Measurements from ENCODE around the gene GNAZ. TPM values are rescaled to one million over a fixed set of nuclear protein-coding genes. Genes with fewer than 3 reads are reported as not detected.
A peak's percentile ranks its signal among the peaks of the same experiment; 100 is the strongest.

GNAZ gene
- total RNA-seq, 1 experiment from 2014 or later: 5.0 TPM

- Histone ChIP-seq H2BK5ac (ENCODE audit: insufficient read length, low read length) (no peak overlapping the region), H4K8ac (replicated peaks; ENCODE audit: insufficient read length, low read depth, low read length) (no peak overlapping the region), H3K9me3 (ENCODE audit: control insufficient read depth, low read depth, low read length) (no peaks in the 10 kb centered on the region), H2AK5ac (ENCODE audit: insufficient read length, low read length) (no peak overlapping the region), H3K23me2 (ENCODE audit: insufficient read length, low read depth, low read length, poor library complexity, severe bottlenecking) (no peaks in the 10 kb centered on the region), H2BK15ac (ENCODE audit: low read depth, low read length) (no peak overlapping the region), H3K79me2 (ENCODE audit: insufficient read depth, low read length) (no peaks in the 10 kb centered on the region), H3K4ac (ENCODE audit: low read depth, low read length) (no peak overlapping the region), H2BK20ac (ENCODE audit: low read depth, low read length, poor library complexity, severe bottlenecking) (no peak overlapping the region), H2BK12ac (ENCODE audit: insufficient read length, low read depth, low read length) (no peak overlapping the region), H3K4me2 (ENCODE audit: insufficient read depth, insufficient read length, low read length) (no peak overlapping the region), H2AFZ (ENCODE audit: low read length) (no peak overlapping the region), H3K79me1 (ENCODE audit: insufficient read depth, low read depth, low read length, poor library complexity, severe bottlenecking) (no peaks in the 10 kb centered on the region), H3K18ac (ENCODE audit: insufficient read length, low read depth, low read length) (no peak overlapping the region), H4K20me1 (ENCODE audit: control insufficient read depth, insufficient read depth, insufficient read length) (no peaks in the 10 kb centered on the region), H3K14ac (ENCODE audit: insufficient read depth, low read length) (no peak overlapping the region; the same call in 1 of the 2 replicates), H3T11ph (ENCODE audit: low read length) (no peak overlapping the region), H3K23ac (ENCODE audit: insufficient read length, low read depth, low read length) (no peak overlapping the region), H3K9ac (ENCODE audit: extremely low read depth, insufficient read length, low read length) (no peak overlapping the region), H3K27ac (ENCODE audit: insufficient read length, low read depth, low read length) (no peak overlapping the region), H4K5ac (ENCODE audit: insufficient read length, low read depth, low read length) (no peak overlapping the region), H3K56ac (ENCODE audit: insufficient read length, low read depth, low read length) (no peak overlapping the region), H3K4me1 (ENCODE audit: insufficient read depth, low read length) (no peaks in the 10 kb centered on the region), H2BK120ac (ENCODE audit: low read depth, low read length, poor library complexity, severe bottlenecking) (no peak overlapping the region), H3K27me3 (ENCODE audit: insufficient read depth, low read length) (no peaks in the 10 kb centered on the region; the same call in 1 of the 2 replicates), H4K91ac (ENCODE audit: insufficient read length, low read depth, low read length) (no peak overlapping the region)
- no peak overlapping the region for H3K4me3 Mint-ChIP-seq
- peaks cover 59% of the 10 kb centered on the region for H3K27me3 Mint-ChIP-seq (ENCODE audit: low read depth)
- H3K36me3 Mint-ChIP-seq (ENCODE audit: insufficient read depth in 1 of 3, low read depth in 3 of 3): peaks cover 0 to 6% (median 0%) of the 10 kb centered on the region in 3 experiments; a peak in 3 of 7 replicates
- H3K27ac Mint-ChIP-seq: peak overlapping the region in 1 of 3 experiments; percentile 79; a peak in 2 of 7 replicates
- WGBS (ENCODE audit: extremely low coverage, insufficient read length, low lambda C conversion rate): no CpG with 5 or more reads among the region's 7 CpGs
- TF ChIP-seq, protein P1, sequence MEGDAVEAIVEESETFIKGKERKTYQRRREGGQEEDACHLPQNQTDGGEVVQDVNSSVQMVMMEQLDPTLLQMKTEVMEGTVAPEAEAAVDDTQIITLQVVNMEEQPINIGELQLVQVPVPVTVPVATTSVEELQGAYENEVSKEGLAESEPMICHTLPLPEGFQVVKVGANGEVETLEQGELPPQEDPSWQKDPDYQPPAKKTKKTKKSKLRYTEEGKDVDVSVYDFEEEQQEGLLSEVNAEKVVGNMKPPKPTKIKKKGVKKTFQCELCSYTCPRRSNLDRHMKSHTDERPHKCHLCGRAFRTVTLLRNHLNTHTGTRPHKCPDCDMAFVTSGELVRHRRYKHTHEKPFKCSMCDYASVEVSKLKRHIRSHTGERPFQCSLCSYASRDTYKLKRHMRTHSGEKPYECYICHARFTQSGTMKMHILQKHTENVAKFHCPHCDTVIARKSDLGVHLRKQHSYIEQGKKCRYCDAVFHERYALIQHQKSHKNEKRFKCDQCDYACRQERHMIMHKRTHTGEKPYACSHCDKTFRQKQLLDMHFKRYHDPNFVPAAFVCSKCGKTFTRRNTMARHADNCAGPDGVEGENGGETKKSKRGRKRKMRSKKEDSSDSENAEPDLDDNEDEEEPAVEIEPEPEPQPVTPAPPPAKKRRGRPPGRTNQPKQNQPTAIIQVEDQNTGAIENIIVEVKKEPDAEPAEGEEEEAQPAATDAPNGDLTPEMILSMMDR (conservative IDR thresholded peaks at IDR 0.05): no peak
- no peak for DNase-seq
- H3K9me3 Mint-ChIP-seq: no peaks in the 10 kb centered on the region
- peaks cover 10 to 17% of the 10 kb centered on the region in 2 experiments; a peak in 3 of 4 replicates for H3K4me1 Mint-ChIP-seq
Measured at GRCh38 chr22:23118647-23119493, 48.6 kb downstream of the GNAZ start.
